COLO829 (cell line): ENCODE data around the gene ERC1.

ENCODE experiments used
- DNase-seq: peaks from one replicate; pipeline ENCODE4 v3.0.0; 2012; ENCODE audit warnings: low spot score

Gene ERC1

GRCh38 chr12:1540690-1541089 is 549.7 kb downstream of the ERC1 start:
- DNase-seq: no peak

- DNase-seq: no peak
These were observed 551.6 kb downstream of the ERC1 start for GRCh38 chr12:1542599-1542998.

- DNase-seq: no peak
These were observed 554.1 kb downstream of the ERC1 start for GRCh38 chr12:1544996-1545700.
